ENCODE data around the gene ASAP2.

- no peak for TF ChIP-seq CTCF (conservative IDR thresholded peaks at IDR 0.05)
- no peak for TF ChIP-seq EZH2 (IDR thresholded peaks at IDR 0.05; ENCODE audit: low read depth)
These were observed 34.6 kb downstream of the ASAP2 start for GRCh38 chr2:9241233-9241632.

All from PC-9 (cell line).